ENCODE data around the gene MAP3K1. TPM values are rescaled to one million over a fixed set of nuclear protein-coding genes. Genes with fewer than 3 reads are reported as not detected.

MAP3K1 gene
- total RNA-seq, 1 donor from 2014 or later, result 10.3 TPM

DNA sequence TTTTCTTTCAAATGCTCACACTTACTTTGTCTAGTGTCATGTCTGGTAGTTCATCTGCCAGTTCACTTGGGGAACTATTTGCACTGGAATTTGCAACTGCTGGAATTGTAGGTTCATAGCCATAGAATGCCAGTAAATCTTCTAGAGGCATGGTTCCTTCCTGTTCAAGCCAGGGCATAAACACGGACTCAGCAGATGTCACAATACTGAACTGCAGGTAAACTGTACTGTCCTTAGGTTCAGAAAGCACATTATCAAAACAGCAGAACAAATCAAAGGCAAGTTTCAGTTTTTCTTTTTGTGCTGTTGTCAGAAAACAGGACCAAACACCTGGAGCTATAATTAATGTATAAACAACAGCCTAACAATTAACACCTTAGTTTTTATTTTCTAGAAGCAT lies 123.5 kb downstream of the MAP3K1 start:
- TF ChIP-seq, protein P1, sequence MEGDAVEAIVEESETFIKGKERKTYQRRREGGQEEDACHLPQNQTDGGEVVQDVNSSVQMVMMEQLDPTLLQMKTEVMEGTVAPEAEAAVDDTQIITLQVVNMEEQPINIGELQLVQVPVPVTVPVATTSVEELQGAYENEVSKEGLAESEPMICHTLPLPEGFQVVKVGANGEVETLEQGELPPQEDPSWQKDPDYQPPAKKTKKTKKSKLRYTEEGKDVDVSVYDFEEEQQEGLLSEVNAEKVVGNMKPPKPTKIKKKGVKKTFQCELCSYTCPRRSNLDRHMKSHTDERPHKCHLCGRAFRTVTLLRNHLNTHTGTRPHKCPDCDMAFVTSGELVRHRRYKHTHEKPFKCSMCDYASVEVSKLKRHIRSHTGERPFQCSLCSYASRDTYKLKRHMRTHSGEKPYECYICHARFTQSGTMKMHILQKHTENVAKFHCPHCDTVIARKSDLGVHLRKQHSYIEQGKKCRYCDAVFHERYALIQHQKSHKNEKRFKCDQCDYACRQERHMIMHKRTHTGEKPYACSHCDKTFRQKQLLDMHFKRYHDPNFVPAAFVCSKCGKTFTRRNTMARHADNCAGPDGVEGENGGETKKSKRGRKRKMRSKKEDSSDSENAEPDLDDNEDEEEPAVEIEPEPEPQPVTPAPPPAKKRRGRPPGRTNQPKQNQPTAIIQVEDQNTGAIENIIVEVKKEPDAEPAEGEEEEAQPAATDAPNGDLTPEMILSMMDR (IDR thresholded peaks at IDR 0.05; ENCODE audit: insufficient read depth, low read length, severe bottlenecking), result no peak
- peaks cover 15% of the 10 kb centered on the region for H3K36me3 ChIP-seq (ENCODE audit: control insufficient read depth, insufficient read depth, low read length)
- no peak overlapping the region for H3K4me3 ChIP-seq (ENCODE audit: low read depth, low read length)
- no peak for DNase-seq (ENCODE audit: low read depth)
- FAIRE-seq, result no peak
- no peaks in the 10 kb centered on the region for H3K27me3 ChIP-seq (ENCODE audit: control insufficient read depth, insufficient read depth, low read length)

DNA sequence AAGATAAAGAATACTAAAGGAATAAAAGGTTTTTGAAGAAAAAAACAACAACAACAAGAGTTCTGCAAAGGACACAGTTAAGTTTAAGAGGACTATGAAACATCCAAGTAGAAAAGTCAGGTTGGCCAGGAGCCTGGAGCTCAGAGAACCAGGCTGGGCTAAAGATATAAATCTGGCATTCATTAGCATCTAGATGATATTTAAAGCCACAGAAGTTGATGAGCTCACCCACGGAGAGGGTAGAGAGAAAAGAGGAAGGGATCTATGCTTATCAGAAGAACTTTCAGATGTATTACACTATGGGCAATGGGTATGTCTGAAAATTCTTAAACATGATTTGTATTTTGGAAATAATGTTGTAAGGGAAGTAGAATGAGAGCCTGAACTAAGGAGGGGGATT lies 126.6 kb downstream of the MAP3K1 start:
- Histone ChIP-seq H3K27me3 (ENCODE audit: control insufficient read depth, insufficient read depth, low read length) (no peaks in the 10 kb centered on the region), H3K36me3 (ENCODE audit: control insufficient read depth, insufficient read depth, low read length) (peaks cover 9% of the 10 kb centered on the region), H3K4me3 (ENCODE audit: low read depth, low read length) (no peak overlapping the region)
- no peak for FAIRE-seq
- TF ChIP-seq, protein P1 (IDR thresholded peaks at IDR 0.05; ENCODE audit: insufficient read depth, low read length, severe bottlenecking), result no peak
- no peak for DNase-seq (ENCODE audit: low read depth)

Other genes starting within 250 kb of the MAP3K1 start
- gene SETD9, start 94.0 kb downstream of the MAP3K1 start, total RNA-seq, result 10.2 and 10.3 TPM in 2 replicates
- 18.2 and 32.9 TPM in 2 replicates for gene MIER3, start 136.6 kb downstream of the MAP3K1 start, total RNA-seq

All from bronchial epithelial cell (primary cell).